CD4-positive, CD25-positive, alpha-beta regulatory T cell (primary cell): ENCODE data around the gene DPH1. TPM values are rescaled to one million over a fixed set of nuclear protein-coding genes. Genes with fewer than 3 reads are reported as not detected.
"Not testable (repeated sequence)": the region's sequence is repeated elsewhere in the genome, so short reads cannot be mapped to it uniquely, and the experiment has no call there.

ENCODE experiments used
- ATAC-seq, 2 donors: fragments of 150-1000 bp; cut with Tn5 transposase; one replicate each; pipeline ENCODE4 v1.10.0; 2021; ENCODE audit warnings: low read depth in 2 of 2, moderate number of reproducible peaks in 2 of 2, moderate library complexity in 1 of 2
- DNase-seq, 3 donors: peaks; one replicate each; pipeline versions ENCODE4 v3.0.0 to v3.0.0-alpha.2; 2012 to 2022; ENCODE audit warnings: mixed read lengths in 1 of 3
- H3K27ac ChIP-seq: one replicate; pipeline ENCODE4 v1.7.0; 2013; ENCODE audit warnings: mild to moderate bottlenecking, low read length; ENCODE audit not compliant: insufficient read depth, poor library complexity, severe bottlenecking
- H3K27me3 ChIP-seq: one replicate; pipeline ENCODE4 v1.7.0; 2013; ENCODE audit warnings: low read length; ENCODE audit not compliant: control insufficient read depth, insufficient read depth
- H3K36me3 ChIP-seq: one replicate; pipeline ENCODE4 v1.7.0; 2013; ENCODE audit warnings: mild to moderate bottlenecking, low read length, moderate library complexity; ENCODE audit not compliant: control insufficient read depth, insufficient read depth
- H3K4me1 ChIP-seq: 2 replicates; pipeline ENCODE4 v1.7.0; 2013; ENCODE audit warnings: mild to moderate bottlenecking, low read length; ENCODE audit not compliant: insufficient read depth, control insufficient read depth, poor library complexity, severe bottlenecking
- H3K4me3 ChIP-seq: one replicate; pipeline ENCODE4 v1.7.0; 2013; ENCODE audit warnings: low read depth, mild to moderate bottlenecking, low read length, moderate library complexity
- H3K9me3 ChIP-seq, 2 experiments: 1 replicate in 1 of 2; 2 replicates in 1 of 2; pipeline ENCODE4 v1.7.0; 2013; ENCODE audit warnings: low read length in 2 of 2, mild to moderate bottlenecking in 1 of 2, moderate library complexity in 1 of 2; ENCODE audit not compliant: control insufficient read depth in 2 of 2
- H3K27ac Mint-ChIP-seq, 3 donors: one replicate each; pipeline ENCODE4 v1.8.0; 2020 to 2022; ENCODE audit warnings: mild to moderate bottlenecking in 3 of 3, mixed read lengths in 3 of 3, moderate library complexity in 2 of 3
- H3K27me3 Mint-ChIP-seq: one replicate; pipeline ENCODE4 v1.8.0; 2022; ENCODE audit warnings: mild to moderate bottlenecking, mixed read lengths
- H3K36me3 Mint-ChIP-seq: one replicate; pipeline ENCODE4 v1.8.0; 2020; ENCODE audit warnings: mixed read lengths
- H3K4me1 Mint-ChIP-seq, 4 donors: one replicate each; pipeline ENCODE4 v1.8.0; 2020 to 2022; ENCODE audit warnings: mixed read lengths in 4 of 4, mild to moderate bottlenecking in 1 of 4
- H3K4me3 Mint-ChIP-seq, 4 donors: one replicate each; pipeline ENCODE4 v1.8.0; 2020 to 2022; ENCODE audit warnings: mild to moderate bottlenecking in 4 of 4, mixed read lengths in 4 of 4, moderate library complexity in 3 of 4
- H3K9me3 Mint-ChIP-seq, 7 donors: one replicate each; pipeline ENCODE4 v1.8.0; 2020 to 2022; ENCODE audit warnings: mixed read lengths in 7 of 7, mild to moderate bottlenecking in 3 of 7, moderate library complexity in 2 of 7
- polyA plus RNA-seq, 4 donors: library from polyadenylated mRNA; unstranded; fragments of 300-500 nt; fragmentation: Illumina TruSeq; gene quantifications; one replicate each; pipeline ENCODE4 v1.2.3, GENCODE V29; 2021
- total RNA-seq: library from RNA; stranded (reverse); gene quantifications from one replicate; pipeline ENCODE4 v1.2.3, GENCODE V29; 2022

The DPH1 gene
- total RNA-seq (70.0 TPM), polyA plus RNA-seq (10 to 100 TPM; 32.4 to 40.4 (median 36.4) TPM)

DNA sequence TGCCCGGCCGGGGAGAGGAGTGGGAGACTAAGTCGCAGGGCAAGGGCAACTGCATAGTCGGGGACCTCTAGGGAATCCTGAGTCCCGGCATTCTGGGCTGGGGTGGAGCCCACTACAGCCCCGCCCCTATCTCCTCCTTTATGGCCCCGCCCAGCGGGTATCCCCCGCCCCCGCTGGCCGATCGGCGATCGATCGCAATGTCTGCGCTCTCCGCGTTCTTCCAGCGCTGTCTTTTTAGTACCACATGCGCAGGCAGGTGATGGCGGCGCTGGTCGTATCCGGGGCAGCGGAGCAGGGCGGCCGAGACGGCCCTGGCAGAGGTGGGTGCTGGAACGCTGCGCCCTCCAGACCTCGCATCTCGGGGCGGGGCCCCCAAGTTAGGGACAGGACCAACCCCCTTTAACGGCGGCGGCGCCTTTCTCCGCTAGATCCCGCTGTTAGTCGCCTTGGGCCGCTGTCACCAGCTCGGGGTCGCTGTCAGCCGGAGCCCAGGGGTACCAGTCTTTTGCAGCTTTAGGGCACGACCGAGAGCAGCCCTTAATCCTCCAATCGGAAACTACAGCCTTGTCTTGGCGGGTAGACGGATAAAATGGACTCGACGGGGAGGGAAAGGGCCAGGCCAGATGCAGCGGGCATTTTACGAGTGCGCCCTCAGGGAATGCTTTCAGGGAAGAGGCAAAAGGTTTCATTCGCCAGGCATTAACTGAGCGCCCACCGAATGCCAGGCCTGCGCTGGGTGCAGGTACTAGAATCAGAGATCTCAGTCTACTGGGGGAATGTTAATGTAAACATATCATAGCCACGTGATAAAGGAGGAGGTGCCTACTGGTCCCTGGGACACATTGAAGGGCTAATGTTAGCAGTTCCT lies at the start of gene DPH1:
Gene DPH1, plus strand, starts transcription at position 243 of the 868 bp plus-strand sequence. Its CDS starts 17 bp downstream, at position 260.
- H3K36me3 ChIP-seq: peaks cover 7% of the 10 kb centered on the region
- H3K4me1 ChIP-seq: peaks cover 31% of the 10 kb centered on the region
- peak within 1 kb of the TSS; percentile 94 to 99 (median 97) for H3K4me3 Mint-ChIP-seq
- no peaks in the 10 kb centered on the region for H3K9me3 Mint-ChIP-seq
- peaks cover 4% of the 10 kb centered on the region for H3K27me3 ChIP-seq
- H3K4me3 ChIP-seq: peak within 1 kb of the TSS; percentile 90
- H3K27ac Mint-ChIP-seq: peak within 1 kb of the TSS; percentile 90 to 92 (median 90)
- H3K36me3 Mint-ChIP-seq: peaks cover 3% of the 10 kb centered on the region
- H3K27ac ChIP-seq: peak within 1 kb of the TSS; percentile 55
- H3K4me1 Mint-ChIP-seq: peaks cover 8 to 34% (median 16%) of the 10 kb centered on the region in 4 donors
- peak; percentile 78 to 83 for ATAC-seq
- no peaks in the 10 kb centered on the region for H3K9me3 ChIP-seq
- DNase-seq: peak; percentile 74 to 87 (median 84)
- H3K27me3 Mint-ChIP-seq: peaks cover 44% of the 10 kb centered on the region

DNA sequence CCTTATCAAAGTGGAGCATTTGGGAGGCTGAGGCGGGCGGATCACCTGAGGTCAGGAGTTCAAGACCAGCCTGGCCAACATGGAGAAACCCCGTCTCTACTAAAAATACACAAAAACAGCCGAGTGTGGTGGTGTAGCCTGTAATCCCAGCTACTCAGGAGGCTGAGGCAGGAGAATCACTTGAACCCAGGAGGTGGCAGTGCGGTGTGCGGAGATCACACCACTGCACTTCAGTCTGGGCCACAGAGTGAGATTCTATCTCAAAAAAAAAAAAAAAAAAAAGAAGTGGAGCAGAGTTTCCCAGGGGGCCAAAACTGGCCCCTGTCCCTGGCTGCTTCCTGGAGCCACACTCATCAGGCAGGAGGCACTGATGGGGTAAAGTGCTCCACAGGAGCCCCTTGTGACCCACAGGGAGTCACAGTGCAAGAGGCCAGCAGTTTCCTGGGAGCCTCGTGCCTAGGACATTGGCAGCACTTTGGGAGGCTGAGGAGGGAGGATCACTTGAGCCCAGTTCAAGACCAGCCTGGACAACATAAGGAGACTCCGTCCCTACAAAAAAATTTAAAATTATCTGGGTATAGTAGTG lies 49.2 kb upstream of the DPH1 start:
- Histone ChIP-seq H3K27me3 (no peaks in the 10 kb centered on the region), H3K36me3 (no peaks in the 10 kb centered on the region), H3K27ac (no peak overlapping the region), H3K4me3 (no peak overlapping the region), H3K4me1 (no peaks in the 10 kb centered on the region), H3K9me3 (no peaks in the 10 kb centered on the region)
- Mint-ChIP-seq H3K27me3 (peaks cover 50% of the 10 kb centered on the region), H3K36me3 (no peaks in the 10 kb centered on the region), H3K4me3 (no peak overlapping the region), H3K4me1 (peaks cover 0 to 8% (median 3%) of the 10 kb centered on the region in 4 donors), H3K27ac (no peak overlapping the region), H3K9me3 (no peaks in the 10 kb centered on the region)
- DNase-seq (no peak), ATAC-seq (no peak)

DNA sequence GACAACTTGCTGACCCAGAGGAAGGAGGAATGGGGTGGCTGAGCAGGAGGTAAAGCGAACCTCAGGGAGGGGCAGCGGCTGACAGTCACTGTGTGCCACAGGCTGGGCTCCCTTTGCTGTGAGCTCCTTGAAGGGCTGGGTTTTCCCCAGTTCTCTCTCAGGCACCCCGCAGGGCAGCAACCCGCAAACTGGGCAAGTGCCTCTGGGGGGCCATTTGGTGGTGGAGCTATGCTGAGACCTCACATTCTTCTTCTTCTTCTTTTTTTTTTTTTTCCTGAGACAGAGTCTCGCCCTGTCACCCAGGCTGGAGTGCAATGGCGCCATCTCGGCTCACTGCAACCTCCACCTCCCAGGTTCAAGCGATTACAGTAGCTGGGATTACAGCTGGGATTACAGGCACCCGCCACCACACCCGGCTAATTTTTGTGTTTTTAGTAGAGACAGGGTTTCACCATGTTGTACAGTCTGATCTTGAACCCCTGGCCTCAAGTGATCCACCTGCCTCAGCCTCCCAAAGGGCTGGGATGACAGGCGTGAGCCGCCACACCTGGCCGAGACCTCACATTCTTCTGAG lies 47.1 kb upstream of the DPH1 start:
- H3K36me3 Mint-ChIP-seq, H3K27ac ChIP-seq, H3K27ac Mint-ChIP-seq, DNase-seq, H3K4me3 Mint-ChIP-seq, H3K4me1 ChIP-seq, H3K4me3 ChIP-seq, H3K9me3 Mint-ChIP-seq, H3K4me1 Mint-ChIP-seq, H3K9me3 ChIP-seq, H3K36me3 ChIP-seq, ATAC-seq, H3K27me3 ChIP-seq: not testable (repeated sequence)
- H3K27me3 Mint-ChIP-seq: peaks cover 35% of the 10 kb centered on the region

DNA sequence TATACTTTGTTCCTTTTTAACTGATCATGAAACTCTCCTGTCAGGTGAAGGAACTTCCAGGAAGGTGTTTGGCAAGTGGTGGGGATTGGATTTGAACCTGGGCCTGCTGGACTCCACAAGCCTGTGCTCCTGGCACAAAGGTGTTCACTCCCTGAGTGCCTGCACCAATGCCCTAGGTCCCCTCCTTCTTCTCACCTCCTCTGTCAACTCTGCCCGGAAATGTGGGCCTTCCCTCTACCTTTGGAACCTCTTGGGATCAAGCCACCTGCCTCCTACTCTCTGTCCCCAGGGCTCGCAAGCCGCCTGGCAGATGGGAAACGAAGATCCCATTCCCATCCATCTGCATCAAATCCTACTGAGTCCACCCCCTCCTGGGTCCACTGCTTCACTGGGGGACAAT lies 44.9 kb upstream of the DPH1 start:
- Mint-ChIP-seq H3K27ac (peak overlapping the region in 1 of 3 donors; percentile 64), H3K36me3 (no peaks in the 10 kb centered on the region), H3K9me3 (no peaks in the 10 kb centered on the region), H3K27me3 (peaks cover 15% of the 10 kb centered on the region), H3K4me3 (no peak overlapping the region), H3K4me1 (no peaks in the 10 kb centered on the region)
- ATAC-seq (no peak), DNase-seq (no peak)
- Histone ChIP-seq H3K4me3 (no peak overlapping the region), H3K27ac (no peak overlapping the region), H3K4me1 (no peaks in the 10 kb centered on the region), H3K36me3 (no peaks in the 10 kb centered on the region), H3K9me3 (no peaks in the 10 kb centered on the region), H3K27me3 (no peaks in the 10 kb centered on the region)

DNA sequence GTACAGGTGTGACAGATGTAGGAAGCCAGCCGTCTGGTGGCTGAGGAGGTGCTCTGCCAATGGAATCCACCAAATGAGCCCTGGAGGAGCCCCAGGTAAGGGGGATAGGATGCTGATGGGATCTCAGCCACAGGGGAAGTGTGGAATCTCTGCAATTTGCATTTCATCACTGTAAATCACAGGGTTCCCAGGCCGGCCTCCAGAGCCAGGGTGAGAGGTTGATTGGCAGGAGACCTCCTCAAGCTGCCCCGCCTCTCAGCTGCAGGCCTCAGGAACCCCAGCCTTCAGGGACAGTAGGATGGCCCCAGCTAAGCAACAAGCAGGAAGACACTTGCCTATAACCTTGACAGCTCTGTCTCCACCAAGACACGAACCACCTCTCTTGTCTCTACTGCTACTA lies 44.3 kb upstream of the DPH1 start:
- Mint-ChIP-seq H3K36me3 (no peaks in the 10 kb centered on the region), H3K27me3 (peaks cover 13% of the 10 kb centered on the region), H3K27ac (peak overlapping the region in 1 of 3 donors; percentile 64), H3K4me3 (no peak overlapping the region), H3K9me3 (no peaks in the 10 kb centered on the region), H3K4me1 (no peaks in the 10 kb centered on the region)
- no peak overlapping the region for H3K27ac ChIP-seq
- no peaks in the 10 kb centered on the region for H3K27me3 ChIP-seq
- no peaks in the 10 kb centered on the region for H3K36me3 ChIP-seq
- ATAC-seq: no peak
- H3K9me3 ChIP-seq: no peaks in the 10 kb centered on the region
- no peak overlapping the region for H3K4me3 ChIP-seq
- H3K4me1 ChIP-seq: no peaks in the 10 kb centered on the region
- DNase-seq: no peak

DNA sequence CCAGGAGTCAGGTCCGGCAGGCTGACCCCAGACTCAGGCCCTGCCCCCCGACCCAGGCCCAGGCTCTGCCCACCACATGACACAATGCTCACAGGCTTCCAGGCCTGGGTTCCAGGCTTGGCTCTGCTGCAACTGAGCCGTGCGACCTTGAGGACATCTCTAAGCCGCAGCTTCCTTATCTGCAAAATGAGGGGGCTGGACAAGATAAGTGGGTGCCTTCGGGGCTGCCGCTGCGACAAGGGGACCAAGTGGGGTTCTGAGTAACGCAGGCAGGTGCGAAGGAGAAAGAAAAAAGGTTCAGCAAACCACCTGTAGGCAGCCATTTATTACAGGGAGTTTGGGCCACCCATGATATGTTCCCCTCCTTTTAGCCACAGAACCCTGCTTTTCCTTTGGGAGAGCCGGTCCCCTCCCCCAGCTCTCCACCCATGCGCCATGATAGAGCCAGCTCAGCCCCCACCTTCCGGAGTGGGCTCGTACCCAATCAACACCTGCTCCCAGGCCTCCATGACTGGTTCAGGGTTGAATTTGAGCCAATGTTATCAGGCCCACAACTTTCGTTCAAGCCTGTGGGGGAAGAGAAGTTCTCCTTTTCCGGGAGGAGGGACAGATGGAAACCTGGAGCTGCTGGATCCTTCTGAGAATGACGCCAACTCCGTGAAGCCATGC lies 43.0 kb upstream of the DPH1 start:
- H3K27me3 Mint-ChIP-seq: peaks cover 23% of the 10 kb centered on the region
- H3K4me1 ChIP-seq: no peaks in the 10 kb centered on the region
- H3K36me3 Mint-ChIP-seq: no peaks in the 10 kb centered on the region
- DNase-seq: no peak
- H3K36me3 ChIP-seq: no peaks in the 10 kb centered on the region
- H3K4me1 Mint-ChIP-seq: no peaks in the 10 kb centered on the region
- no peak overlapping the region for H3K4me3 Mint-ChIP-seq
- peak overlapping the region in 1 of 3 donors; percentile 83 for H3K27ac Mint-ChIP-seq
- H3K9me3 ChIP-seq: no peaks in the 10 kb centered on the region
- no peak overlapping the region for H3K4me3 ChIP-seq
- no peaks in the 10 kb centered on the region for H3K9me3 Mint-ChIP-seq
- no peak for ATAC-seq
- no peak overlapping the region for H3K27ac ChIP-seq
- no peaks in the 10 kb centered on the region for H3K27me3 ChIP-seq

DNA sequence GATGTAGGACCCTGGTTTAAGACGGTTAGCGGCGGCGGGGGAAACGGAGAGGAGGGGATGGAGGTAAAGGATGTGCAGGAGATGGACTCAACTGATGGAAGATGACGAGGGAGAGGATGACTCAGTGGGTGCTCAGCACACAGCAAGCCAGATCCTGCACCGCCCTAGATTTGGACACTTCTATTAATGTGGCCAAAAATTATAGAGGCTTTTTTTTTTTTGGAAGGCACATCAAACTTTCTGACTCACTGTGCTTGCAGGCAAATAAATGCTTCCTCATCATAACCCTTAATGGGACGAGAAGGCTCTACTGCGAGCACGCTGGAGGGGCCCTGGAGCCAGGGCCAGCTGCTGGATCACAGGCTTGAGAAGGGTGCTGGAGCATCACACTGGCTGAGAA lies 40.8 kb upstream of the DPH1 start:
- Mint-ChIP-seq H3K4me1 (no peaks in the 10 kb centered on the region), H3K27me3 (peaks cover 29% of the 10 kb centered on the region), H3K9me3 (no peaks in the 10 kb centered on the region), H3K4me3 (no peak overlapping the region), H3K36me3 (no peaks in the 10 kb centered on the region), H3K27ac (no peak overlapping the region)
- H3K27ac ChIP-seq: no peak overlapping the region
- no peak for DNase-seq
- H3K4me1 ChIP-seq: no peaks in the 10 kb centered on the region
- H3K9me3 ChIP-seq: no peaks in the 10 kb centered on the region
- no peaks in the 10 kb centered on the region for H3K27me3 ChIP-seq
- H3K36me3 ChIP-seq: no peaks in the 10 kb centered on the region
- H3K4me3 ChIP-seq: no peak overlapping the region
- ATAC-seq: no peak
